ENCODE data around the gene ANKRD17.
"Not testable (repeated sequence)": the region's sequence is repeated elsewhere in the genome, so short reads cannot be mapped to it uniquely, and the experiment has no call there.

The ANKRD17 gene

GRCh38 chr4:73259571-73260090 is 1.0 kb upstream of the ANKRD17 start:
- Histone ChIP-seq H3K4me2 (ENCODE audit: low read length) (peak overlapping the region; percentile 82), H3K4me1 (ENCODE audit: control insufficient read depth, insufficient read depth, low read length) (peaks cover 18% of the 10 kb centered on the region), H3K4me3 (ENCODE audit: low read length) (peak overlapping the region; percentile 88), H3K9me3 (replicated peaks; ENCODE audit: low read length) (no peaks in the 10 kb centered on the region), H3K36me3 (ENCODE audit: insufficient read depth, low read length) (no peaks in the 10 kb centered on the region), H3K27me3 (ENCODE audit: control insufficient read depth, insufficient read depth, low read length) (no peaks in the 10 kb centered on the region), H3K9ac (ENCODE audit: low read depth, low read length) (peak overlapping the region; percentile 95)

- Histone ChIP-seq H3K4me3 (ENCODE audit: low read length) (peak overlapping the region; percentile 88), H3K9me3 (replicated peaks; ENCODE audit: low read length) (no peaks in the 10 kb centered on the region), H3K4me2 (ENCODE audit: low read length) (peak overlapping the region; percentile 82), H3K9ac (ENCODE audit: low read depth, low read length) (peak overlapping the region; percentile 95), H3K27me3 (ENCODE audit: control insufficient read depth, insufficient read depth, low read length) (no peaks in the 10 kb centered on the region), H3K4me1 (ENCODE audit: control insufficient read depth, insufficient read depth, low read length) (peaks cover 18% of the 10 kb centered on the region), H3K36me3 (ENCODE audit: insufficient read depth, low read length) (peaks cover 4% of the 10 kb centered on the region)
Measured at GRCh38 chr4:73258436-73258685, 237 bp downstream of the ANKRD17 start.

GRCh38 chr4:73257651-73258435 is 755 bp downstream of the ANKRD17 start:
- no peaks in the 10 kb centered on the region for H3K27me3 ChIP-seq (ENCODE audit: control insufficient read depth, insufficient read depth, low read length)
- H3K4me3 ChIP-seq (ENCODE audit: low read length): peak overlapping the region; percentile 88
- H3K4me2 ChIP-seq (ENCODE audit: low read length): peak overlapping the region; percentile 82
- peaks cover 18% of the 10 kb centered on the region for H3K4me1 ChIP-seq (ENCODE audit: control insufficient read depth, insufficient read depth, low read length)
- H3K9ac ChIP-seq (ENCODE audit: low read depth, low read length): peak overlapping the region; percentile 95
- H3K9me3 ChIP-seq (replicated peaks; ENCODE audit: low read length): no peaks in the 10 kb centered on the region
- H3K36me3 ChIP-seq (ENCODE audit: insufficient read depth, low read length): peaks cover 8% of the 10 kb centered on the region

- peaks cover 8% of the 10 kb centered on the region for H3K36me3 ChIP-seq (ENCODE audit: insufficient read depth, low read length)
- no peaks in the 10 kb centered on the region for H3K9me3 ChIP-seq (replicated peaks; ENCODE audit: low read length)
- H3K4me2 ChIP-seq (ENCODE audit: low read length): peak overlapping the region; percentile 82
- H3K9ac ChIP-seq (ENCODE audit: low read depth, low read length): peak overlapping the region; percentile 95
- H3K27me3 ChIP-seq (ENCODE audit: control insufficient read depth, insufficient read depth, low read length): no peaks in the 10 kb centered on the region
- peaks cover 18% of the 10 kb centered on the region for H3K4me1 ChIP-seq (ENCODE audit: control insufficient read depth, insufficient read depth, low read length)
- peak overlapping the region; percentile 88 for H3K4me3 ChIP-seq (ENCODE audit: low read length)
Measured at GRCh38 chr4:73257234-73257633, 1.4 kb downstream of the ANKRD17 start.

GRCh38 chr4:73255847-73256246 is 2.8 kb downstream of the ANKRD17 start:
- H3K4me3 ChIP-seq (ENCODE audit: low read length): peak overlapping the region; percentile 88
- H3K4me2 ChIP-seq (ENCODE audit: low read length): peak overlapping the region; percentile 82
- not testable (repeated sequence) for H3K27me3 ChIP-seq (ENCODE audit: control insufficient read depth, insufficient read depth, low read length); H3K9me3 ChIP-seq (replicated peaks; ENCODE audit: low read length)
- peaks cover 12% of the 10 kb centered on the region for H3K36me3 ChIP-seq (ENCODE audit: insufficient read depth, low read length)
- H3K9ac ChIP-seq (ENCODE audit: low read depth, low read length): peak overlapping the region; percentile 95
- peaks cover 18% of the 10 kb centered on the region for H3K4me1 ChIP-seq (ENCODE audit: control insufficient read depth, insufficient read depth, low read length)

- Histone ChIP-seq H3K4me1 (ENCODE audit: control insufficient read depth, insufficient read depth, low read length) (peaks cover 10% of the 10 kb centered on the region), H3K9ac (ENCODE audit: low read depth, low read length) (no peak overlapping the region), H3K9me3 (replicated peaks; ENCODE audit: low read length) (no peaks in the 10 kb centered on the region), H3K4me3 (ENCODE audit: low read length) (no peak overlapping the region), H3K36me3 (ENCODE audit: insufficient read depth, low read length) (peaks cover 12% of the 10 kb centered on the region), H3K27me3 (ENCODE audit: control insufficient read depth, insufficient read depth, low read length) (no peaks in the 10 kb centered on the region), H3K4me2 (ENCODE audit: low read length) (no peak overlapping the region)
Measured at GRCh38 chr4:73252001-73252400, 6.6 kb downstream of the ANKRD17 start.

- Histone ChIP-seq H3K4me2 (ENCODE audit: low read length) (no peak overlapping the region), H3K9ac (ENCODE audit: low read depth, low read length) (no peak overlapping the region), H3K4me1 (ENCODE audit: control insufficient read depth, insufficient read depth, low read length) (peaks cover 7% of the 10 kb centered on the region), H3K4me3 (ENCODE audit: low read length) (no peak overlapping the region), H3K27me3 (ENCODE audit: control insufficient read depth, insufficient read depth, low read length) (no peaks in the 10 kb centered on the region), H3K36me3 (ENCODE audit: insufficient read depth, low read length) (peaks cover 12% of the 10 kb centered on the region), H3K9me3 (replicated peaks; ENCODE audit: low read length) (no peaks in the 10 kb centered on the region)
Measured at GRCh38 chr4:73251384-73251783, 7.2 kb downstream of the ANKRD17 start.

- Histone ChIP-seq H3K4me3 (ENCODE audit: low read length) (no peak overlapping the region), H3K4me2 (ENCODE audit: low read length) (no peak overlapping the region), H3K36me3 (ENCODE audit: insufficient read depth, low read length) (peaks cover 12% of the 10 kb centered on the region), H3K4me1 (ENCODE audit: control insufficient read depth, insufficient read depth, low read length) (no peaks in the 10 kb centered on the region), H3K27me3 (ENCODE audit: control insufficient read depth, insufficient read depth, low read length) (no peaks in the 10 kb centered on the region), H3K9me3 (replicated peaks; ENCODE audit: low read length) (no peaks in the 10 kb centered on the region), H3K9ac (ENCODE audit: low read depth, low read length) (no peak overlapping the region)
Measured at GRCh38 chr4:73250642-73251041, 8.0 kb downstream of the ANKRD17 start.

GRCh38 chr4:73248821-73249220 is 9.8 kb downstream of the ANKRD17 start:
- Histone ChIP-seq H3K27me3 (ENCODE audit: control insufficient read depth, insufficient read depth, low read length) (no peaks in the 10 kb centered on the region), H3K36me3 (ENCODE audit: insufficient read depth, low read length) (peaks cover 12% of the 10 kb centered on the region), H3K4me3 (ENCODE audit: low read length) (no peak overlapping the region), H3K9me3 (replicated peaks; ENCODE audit: low read length) (no peaks in the 10 kb centered on the region), H3K4me1 (ENCODE audit: control insufficient read depth, insufficient read depth, low read length) (no peaks in the 10 kb centered on the region), H3K4me2 (ENCODE audit: low read length) (no peak overlapping the region), H3K9ac (ENCODE audit: low read depth, low read length) (no peak overlapping the region)

- Histone ChIP-seq H3K36me3 (ENCODE audit: insufficient read depth, low read length) (peaks cover 9% of the 10 kb centered on the region), H3K9me3 (replicated peaks; ENCODE audit: low read length) (no peaks in the 10 kb centered on the region), H3K4me2 (ENCODE audit: low read length) (no peak overlapping the region), H3K4me3 (ENCODE audit: low read length) (no peak overlapping the region), H3K27me3 (ENCODE audit: control insufficient read depth, insufficient read depth, low read length) (no peaks in the 10 kb centered on the region), H3K9ac (ENCODE audit: low read depth, low read length) (no peak overlapping the region), H3K4me1 (ENCODE audit: control insufficient read depth, insufficient read depth, low read length) (no peaks in the 10 kb centered on the region)
Measured at GRCh38 chr4:73248416-73248815, 10.2 kb downstream of the ANKRD17 start.

- Histone ChIP-seq H3K36me3 (ENCODE audit: insufficient read depth, low read length) (peaks cover 2% of the 10 kb centered on the region), H3K9me3 (replicated peaks; ENCODE audit: low read length) (no peaks in the 10 kb centered on the region), H3K4me2 (ENCODE audit: low read length) (no peak overlapping the region), H3K27me3 (ENCODE audit: control insufficient read depth, insufficient read depth, low read length) (no peaks in the 10 kb centered on the region), H3K9ac (ENCODE audit: low read depth, low read length) (no peak overlapping the region), H3K4me1 (ENCODE audit: control insufficient read depth, insufficient read depth, low read length) (peaks cover 9% of the 10 kb centered on the region), H3K4me3 (ENCODE audit: low read length) (no peak overlapping the region)
Measured at GRCh38 chr4:73247100-73247499, 11.5 kb downstream of the ANKRD17 start.

GRCh38 chr4:73245955-73246354 is 12.6 kb downstream of the ANKRD17 start:
- Histone ChIP-seq H3K9ac (ENCODE audit: low read depth, low read length) (no peak overlapping the region), H3K4me2 (ENCODE audit: low read length) (no peak overlapping the region), H3K4me3 (ENCODE audit: low read length) (no peak overlapping the region), H3K4me1 (ENCODE audit: control insufficient read depth, insufficient read depth, low read length) (peaks cover 11% of the 10 kb centered on the region), H3K27me3 (ENCODE audit: control insufficient read depth, insufficient read depth, low read length) (no peaks in the 10 kb centered on the region), H3K9me3 (replicated peaks; ENCODE audit: low read length) (no peaks in the 10 kb centered on the region), H3K36me3 (ENCODE audit: insufficient read depth, low read length) (no peaks in the 10 kb centered on the region)
